ENCODE data around the gene SYDE2. TPM values are rescaled to one million over a fixed set of nuclear protein-coding genes. Genes with fewer than 3 reads are reported as not detected.
"Not testable (repeated sequence)": the region's sequence is repeated elsewhere in the genome, so short reads cannot be mapped to it uniquely, and the experiment has no call there.

SYDE2 gene
- total RNA-seq, 6 experiments from 2014 or later: 9.1 to 12.3 (median 10.3) TPM

DNA sequence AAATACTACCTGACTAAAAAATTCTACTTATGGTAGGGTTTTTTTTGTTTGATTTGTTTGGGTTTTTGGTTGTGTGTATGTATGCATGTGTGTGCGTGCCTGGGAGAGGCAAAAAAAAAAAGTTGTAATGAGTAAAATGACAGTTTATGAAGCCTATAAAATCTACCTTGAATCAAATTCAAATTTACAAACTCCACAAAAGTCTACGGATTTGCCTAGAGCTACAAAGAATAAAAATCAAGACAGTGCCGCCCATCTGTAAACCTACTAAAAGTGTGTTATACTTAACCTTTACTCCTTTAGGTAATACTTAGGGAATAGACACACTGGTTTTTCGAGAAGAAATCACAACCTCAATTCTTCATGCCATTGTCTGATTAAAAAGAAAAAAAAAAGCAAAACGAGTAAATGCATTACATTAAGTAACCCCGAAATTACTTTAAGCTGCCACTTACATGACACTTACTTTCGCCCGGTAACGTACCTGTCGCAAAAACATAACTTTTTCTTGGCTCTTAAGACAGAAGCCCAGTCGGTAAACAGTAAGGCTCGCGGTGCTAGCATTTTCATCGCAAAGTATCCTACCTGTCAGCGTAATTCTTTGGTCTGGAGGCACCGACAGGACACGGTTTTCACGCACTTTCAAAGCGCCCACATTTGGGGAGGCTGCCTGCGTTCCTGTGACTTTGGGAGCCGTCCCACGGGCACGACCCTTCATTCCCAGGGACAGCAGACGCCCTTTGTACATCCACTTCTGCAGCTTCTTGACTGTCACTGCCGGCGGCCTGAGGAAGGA, 951 bp downstream of the SYDE2 start:
- peak overlapping the region; percentile 44 for H3K27ac Mint-ChIP-seq
- peak overlapping the region; percentile 95 for H3K4me3 Mint-ChIP-seq

DNA sequence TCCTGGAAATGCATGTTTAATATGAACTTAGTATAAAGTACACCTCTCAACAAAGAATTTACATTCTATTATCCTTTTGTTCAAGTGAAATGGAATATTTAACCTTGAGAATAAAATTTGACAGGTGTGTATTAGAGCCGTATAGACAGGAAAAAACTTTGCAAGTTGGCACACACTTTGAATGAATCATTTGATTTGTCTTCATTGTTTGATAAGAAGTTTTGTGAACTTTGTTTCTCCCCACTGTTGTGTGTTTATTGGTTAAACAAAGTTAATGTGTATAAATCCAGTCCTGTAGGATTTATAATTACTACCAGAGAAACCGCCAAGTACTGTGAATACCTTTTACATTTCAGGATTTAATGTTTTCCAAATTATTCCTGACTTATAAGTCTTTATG, 2.0 kb downstream of the SYDE2 start:
- peaks cover 13% of the 10 kb centered on the region for H3K36me3 Mint-ChIP-seq (ENCODE audit: low read depth)
- TF ChIP-seq, protein P1, sequence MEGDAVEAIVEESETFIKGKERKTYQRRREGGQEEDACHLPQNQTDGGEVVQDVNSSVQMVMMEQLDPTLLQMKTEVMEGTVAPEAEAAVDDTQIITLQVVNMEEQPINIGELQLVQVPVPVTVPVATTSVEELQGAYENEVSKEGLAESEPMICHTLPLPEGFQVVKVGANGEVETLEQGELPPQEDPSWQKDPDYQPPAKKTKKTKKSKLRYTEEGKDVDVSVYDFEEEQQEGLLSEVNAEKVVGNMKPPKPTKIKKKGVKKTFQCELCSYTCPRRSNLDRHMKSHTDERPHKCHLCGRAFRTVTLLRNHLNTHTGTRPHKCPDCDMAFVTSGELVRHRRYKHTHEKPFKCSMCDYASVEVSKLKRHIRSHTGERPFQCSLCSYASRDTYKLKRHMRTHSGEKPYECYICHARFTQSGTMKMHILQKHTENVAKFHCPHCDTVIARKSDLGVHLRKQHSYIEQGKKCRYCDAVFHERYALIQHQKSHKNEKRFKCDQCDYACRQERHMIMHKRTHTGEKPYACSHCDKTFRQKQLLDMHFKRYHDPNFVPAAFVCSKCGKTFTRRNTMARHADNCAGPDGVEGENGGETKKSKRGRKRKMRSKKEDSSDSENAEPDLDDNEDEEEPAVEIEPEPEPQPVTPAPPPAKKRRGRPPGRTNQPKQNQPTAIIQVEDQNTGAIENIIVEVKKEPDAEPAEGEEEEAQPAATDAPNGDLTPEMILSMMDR (IDR thresholded peaks at IDR 0.05): no peak
- no peak for DNase-seq
- no peaks in the 10 kb centered on the region for H3K9me3 Mint-ChIP-seq
- H3K4me3 Mint-ChIP-seq: peak overlapping the region; percentile 95
- H3K27ac Mint-ChIP-seq: no peak overlapping the region
- peaks cover 3% of the 10 kb centered on the region; the same call in 1 of the 2 replicates for H3K27me3 Mint-ChIP-seq (ENCODE audit: insufficient read depth)
- H3K4me1 Mint-ChIP-seq (ENCODE audit: low read depth): peaks cover 59% of the 10 kb centered on the region

More for the DNA sequence above, 951 bp downstream of the SYDE2 start:
- peaks cover 3% of the 10 kb centered on the region; the same call in 1 of the 2 replicates for H3K27me3 Mint-ChIP-seq (ENCODE audit: insufficient read depth)
- TF ChIP-seq, protein P1 (IDR thresholded peaks at IDR 0.05): no peak
- H3K4me1 Mint-ChIP-seq (ENCODE audit: low read depth): peaks cover 69% of the 10 kb centered on the region
- no peaks in the 10 kb centered on the region for H3K9me3 Mint-ChIP-seq
- no peak for DNase-seq
- peaks cover 13% of the 10 kb centered on the region for H3K36me3 Mint-ChIP-seq (ENCODE audit: low read depth)

GRCh38 chr1:85196358-85196757, 4.5 kb downstream of the SYDE2 start:
- Mint-ChIP-seq H3K4me1 (ENCODE audit: low read depth) (peaks cover 38% of the 10 kb centered on the region), H3K36me3 (ENCODE audit: low read depth) (peaks cover 13% of the 10 kb centered on the region), H3K27ac (no peak overlapping the region), H3K4me3 (peak overlapping the region; percentile 47; the same call in 1 of the 2 replicates), H3K9me3 (no peaks in the 10 kb centered on the region), H3K27me3 (ENCODE audit: insufficient read depth) (no peaks in the 10 kb centered on the region)
- TF ChIP-seq, protein P1 (IDR thresholded peaks at IDR 0.05): no peak
- no peak for DNase-seq

DNA sequence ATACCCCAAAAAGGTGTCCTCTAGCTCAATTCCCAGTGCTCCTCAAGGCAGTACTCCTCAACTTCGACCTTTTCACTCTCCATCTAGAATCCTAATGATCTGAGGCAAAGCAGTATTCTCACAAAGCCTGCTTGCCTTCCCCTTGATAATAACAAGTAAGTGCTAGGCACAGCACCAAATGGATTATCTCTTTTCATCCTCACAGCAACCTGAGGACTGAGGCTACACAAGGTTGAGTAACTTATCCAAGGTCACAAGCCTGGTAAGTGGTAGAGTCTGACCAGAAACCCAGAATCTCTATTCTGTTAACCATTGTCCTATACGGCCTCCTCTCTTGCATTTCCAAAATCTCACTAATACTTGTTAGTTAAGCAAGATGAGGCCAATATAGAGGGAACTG, 5.1 kb downstream of the SYDE2 start:
- H3K36me3 Mint-ChIP-seq (ENCODE audit: low read depth): peaks cover 13% of the 10 kb centered on the region
- TF ChIP-seq, protein P1 (IDR thresholded peaks at IDR 0.05): no peak
- peaks cover 38% of the 10 kb centered on the region for H3K4me1 Mint-ChIP-seq (ENCODE audit: low read depth)
- no peak overlapping the region for H3K27ac Mint-ChIP-seq
- H3K27me3 Mint-ChIP-seq (ENCODE audit: insufficient read depth): no peaks in the 10 kb centered on the region
- no peak for DNase-seq
- H3K9me3 Mint-ChIP-seq: no peaks in the 10 kb centered on the region
- H3K4me3 Mint-ChIP-seq: peak overlapping the region; percentile 24; the same call in 1 of the 2 replicates

GRCh38 chr1:85192129-85192528, 8.7 kb downstream of the SYDE2 start:
- not testable (repeated sequence) for H3K9me3 Mint-ChIP-seq; H3K27me3 Mint-ChIP-seq (ENCODE audit: insufficient read depth); H3K4me3 Mint-ChIP-seq; H3K27ac Mint-ChIP-seq; DNase-seq
- H3K4me1 Mint-ChIP-seq (ENCODE audit: low read depth): peaks cover 35% of the 10 kb centered on the region
- peaks cover 14% of the 10 kb centered on the region for H3K36me3 Mint-ChIP-seq (ENCODE audit: low read depth)

GRCh38 chr1:85189120-85189519, 11.7 kb downstream of the SYDE2 start:
- TF ChIP-seq, protein P1 (IDR thresholded peaks at IDR 0.05): no peak
- Mint-ChIP-seq H3K27ac (peak overlapping the region; percentile 13), H3K4me1 (ENCODE audit: low read depth) (peaks cover 15% of the 10 kb centered on the region), H3K9me3 (0 out of 2 replicates have a peak, but pooled peaks cover 6% of the 10 kb centered on the region), H3K36me3 (ENCODE audit: low read depth) (peaks cover 14% of the 10 kb centered on the region), H3K4me3 (no peak overlapping the region), H3K27me3 (ENCODE audit: insufficient read depth) (no peaks in the 10 kb centered on the region)
- DNase-seq: no peak
